GM21515 (cell line): ENCODE results near the gene FOXL3.
"Not testable (repeated sequence)": the region's sequence is repeated elsewhere in the genome, so short reads cannot be mapped to it uniquely, and the experiment has no call there.

Source experiments
- ATAC-seq: cut with Tn5 transposase; IDR thresholded peaks from one replicate; pipeline ENCODE4 v1.9.1; 2021; ENCODE audit not compliant: unreplicated experiment

Gene FOXL3

DNA sequence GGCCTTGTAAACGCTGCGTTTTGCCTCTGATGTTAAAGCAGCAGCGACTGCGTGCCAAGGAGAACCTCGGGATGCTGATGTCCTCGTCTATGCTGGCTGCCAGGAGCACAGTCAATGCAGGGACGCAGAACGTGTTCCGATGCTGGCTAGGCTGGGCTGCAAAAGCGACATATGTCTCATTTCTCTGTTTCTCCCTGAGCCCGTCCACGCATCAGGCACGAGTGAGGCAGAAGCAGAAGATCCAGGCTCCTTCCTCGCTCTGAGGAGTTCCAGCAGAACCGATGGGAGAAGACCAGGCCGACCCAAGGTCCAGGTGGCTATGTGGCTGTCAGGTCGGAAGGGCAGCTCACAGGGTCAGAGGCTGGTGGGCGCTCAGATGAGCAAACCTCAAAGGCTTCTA lies 3.7 kb upstream of the FOXL3 start:
- ATAC-seq: no peak

DNA sequence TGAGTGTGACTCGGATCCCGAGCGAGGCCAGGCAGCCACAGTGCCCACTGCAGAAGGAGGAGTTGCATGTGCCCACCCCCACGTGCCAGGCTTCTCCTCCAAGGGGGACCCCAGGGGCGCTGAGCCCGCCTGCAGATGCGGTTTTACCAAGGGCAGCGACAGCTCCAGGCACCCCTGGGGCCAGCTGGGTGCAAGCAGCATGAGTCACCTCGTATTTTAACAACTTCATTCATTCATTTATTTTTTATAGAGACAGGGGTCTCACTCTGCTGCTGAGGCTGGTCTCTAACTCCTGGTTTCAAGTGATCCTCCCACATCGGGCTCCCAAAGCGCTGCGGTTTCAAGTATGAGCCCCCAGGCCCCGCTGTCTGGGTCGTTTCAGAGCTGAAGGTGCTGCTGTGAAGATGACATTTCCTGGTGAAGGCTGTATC lies 1.3 kb upstream of the FOXL3 start:
- no peak for ATAC-seq

DNA sequence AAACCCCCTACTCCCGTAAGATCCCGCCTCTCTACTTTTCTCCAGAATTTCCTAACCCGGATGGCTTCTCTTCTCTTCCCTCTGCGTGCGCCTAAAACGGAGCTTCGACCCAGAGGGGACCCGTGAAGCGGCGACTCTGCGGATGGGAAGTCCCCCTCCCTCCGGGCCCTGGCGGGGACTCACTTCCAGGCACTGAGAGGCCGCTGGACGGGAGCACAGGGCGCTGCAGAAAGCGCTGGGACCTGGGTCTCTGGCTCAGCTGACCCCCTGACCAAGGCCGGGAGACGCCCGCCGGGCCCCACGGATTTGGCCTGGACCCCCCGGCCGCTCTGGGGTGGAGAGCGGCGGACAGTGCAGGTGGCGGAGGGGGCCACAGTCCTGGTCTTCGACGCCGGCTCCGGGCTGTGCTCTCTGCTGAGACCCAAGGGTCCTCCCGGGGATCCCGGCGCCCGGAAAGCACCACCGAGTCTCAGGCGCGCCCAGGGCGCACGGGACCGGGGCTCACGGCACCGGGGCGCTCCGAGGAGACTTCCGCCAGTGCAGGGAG lies 688 bp upstream of the FOXL3 start:
- no peak for ATAC-seq

DNA sequence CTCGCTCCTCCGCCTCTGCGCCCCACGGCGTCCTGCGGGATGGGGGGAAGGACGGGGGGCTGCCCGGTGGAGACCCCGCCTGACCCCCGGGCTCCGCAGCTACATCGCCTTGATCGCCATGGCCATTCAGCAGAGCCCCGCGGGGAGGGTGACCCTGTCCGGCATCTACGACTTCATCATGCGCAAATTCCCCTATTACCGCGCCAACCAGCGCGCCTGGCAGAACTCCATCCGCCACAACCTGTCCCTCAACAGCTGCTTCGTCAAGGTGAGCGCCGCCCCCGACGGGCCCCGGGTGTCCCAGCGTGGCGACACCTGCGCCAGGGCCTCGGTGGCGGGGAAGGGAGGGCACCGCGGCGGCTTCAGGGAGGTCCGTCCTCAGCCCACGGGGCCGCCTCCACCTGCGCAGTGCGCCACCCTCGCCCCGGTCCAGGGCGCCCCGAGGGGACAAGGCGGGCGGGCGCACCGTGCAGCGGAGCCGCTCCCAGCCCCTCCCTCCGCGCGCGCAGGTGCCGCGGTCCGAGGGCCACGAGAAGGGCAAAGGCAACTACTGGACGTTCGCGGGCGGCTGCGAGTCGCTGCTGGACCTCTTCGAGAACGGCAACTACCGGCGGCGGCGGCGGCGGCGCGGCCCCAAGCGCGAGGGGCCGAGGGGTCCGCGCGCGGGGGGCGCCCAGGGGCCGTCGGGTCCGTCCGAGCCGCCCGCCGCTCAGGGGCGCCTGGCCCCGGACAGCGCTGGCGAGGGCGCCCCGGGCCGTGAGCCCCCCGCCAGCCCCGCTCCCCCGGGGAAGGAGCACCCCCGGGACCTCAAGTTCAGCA lies 793 bp downstream of the FOXL3 start:
- ATAC-seq: no peak

DNA sequence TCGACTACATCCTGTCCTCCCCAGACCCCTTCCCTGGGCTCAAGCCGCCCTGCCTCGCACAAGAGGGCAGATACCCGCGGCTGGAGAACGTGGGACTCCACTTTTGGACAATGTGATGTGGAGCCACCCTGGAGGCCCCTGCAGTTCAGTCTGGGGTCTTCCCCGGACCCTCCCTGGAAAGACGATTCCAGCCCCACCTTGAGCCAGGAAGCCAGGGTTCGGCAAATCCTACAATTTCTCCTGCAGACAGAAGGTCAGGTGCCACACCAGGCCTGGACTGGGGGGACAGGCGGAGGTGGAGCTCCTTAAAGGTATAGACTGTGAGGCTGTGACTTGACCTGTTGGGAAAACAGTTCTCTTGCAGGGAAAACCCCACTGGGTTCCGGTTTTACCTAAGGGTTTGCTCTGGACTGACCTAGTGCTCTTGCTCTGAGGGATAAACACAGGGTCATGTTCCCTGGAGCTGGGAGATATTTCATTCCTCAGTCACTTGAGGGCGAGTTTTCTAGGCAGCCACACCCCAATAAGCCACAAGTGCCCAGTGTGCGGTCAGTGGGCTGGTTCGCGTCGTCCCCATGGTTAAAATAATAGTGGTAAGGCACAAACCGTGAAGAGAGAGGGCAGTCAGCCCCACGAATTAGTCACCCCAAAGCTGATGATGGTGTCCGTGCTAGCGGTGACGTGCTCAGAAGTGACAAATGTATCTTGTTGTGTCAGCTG lies 1.6 kb downstream of the FOXL3 start:
- ATAC-seq: no peak

DNA sequence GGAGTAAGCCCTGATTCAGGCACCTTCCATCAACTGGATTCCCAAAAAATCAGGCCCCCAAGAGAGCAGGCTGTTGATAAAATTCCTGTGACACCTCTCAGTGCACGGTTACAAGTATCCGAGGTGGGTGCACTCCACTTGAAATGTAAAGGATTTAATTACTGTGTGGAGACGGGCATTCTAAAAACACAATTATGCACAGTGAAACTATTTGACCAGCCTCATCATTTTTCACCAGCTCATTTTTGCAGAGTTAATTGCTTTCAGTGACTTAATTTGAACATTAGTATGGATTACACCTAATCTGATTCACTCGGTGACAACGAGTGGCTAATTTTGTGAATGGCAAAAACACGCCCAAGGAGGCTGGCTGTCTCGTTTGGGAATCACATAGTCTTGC lies 2.3 kb downstream of the FOXL3 start:
- ATAC-seq: no peak

DNA sequence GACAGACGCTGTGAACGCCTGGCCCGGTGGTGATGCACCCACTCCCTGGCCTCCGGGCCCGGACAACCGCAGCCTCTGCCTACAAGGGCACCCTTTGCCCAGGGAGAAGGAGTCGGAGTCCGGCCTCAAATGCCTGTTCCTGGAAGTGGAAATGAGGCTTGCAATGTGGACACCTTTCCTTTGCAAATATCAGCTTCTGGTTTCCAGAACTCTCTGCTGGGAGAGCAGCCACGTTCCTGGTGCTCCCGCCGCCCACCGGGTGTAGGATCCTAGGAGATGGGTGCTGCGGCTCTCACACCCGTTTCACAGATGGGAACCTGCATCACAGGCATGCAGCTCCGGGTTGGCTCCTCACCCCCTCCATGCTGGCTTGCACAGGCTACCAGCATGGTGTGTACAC lies 2.9 kb downstream of the FOXL3 start:
- ATAC-seq: no peak

DNA sequence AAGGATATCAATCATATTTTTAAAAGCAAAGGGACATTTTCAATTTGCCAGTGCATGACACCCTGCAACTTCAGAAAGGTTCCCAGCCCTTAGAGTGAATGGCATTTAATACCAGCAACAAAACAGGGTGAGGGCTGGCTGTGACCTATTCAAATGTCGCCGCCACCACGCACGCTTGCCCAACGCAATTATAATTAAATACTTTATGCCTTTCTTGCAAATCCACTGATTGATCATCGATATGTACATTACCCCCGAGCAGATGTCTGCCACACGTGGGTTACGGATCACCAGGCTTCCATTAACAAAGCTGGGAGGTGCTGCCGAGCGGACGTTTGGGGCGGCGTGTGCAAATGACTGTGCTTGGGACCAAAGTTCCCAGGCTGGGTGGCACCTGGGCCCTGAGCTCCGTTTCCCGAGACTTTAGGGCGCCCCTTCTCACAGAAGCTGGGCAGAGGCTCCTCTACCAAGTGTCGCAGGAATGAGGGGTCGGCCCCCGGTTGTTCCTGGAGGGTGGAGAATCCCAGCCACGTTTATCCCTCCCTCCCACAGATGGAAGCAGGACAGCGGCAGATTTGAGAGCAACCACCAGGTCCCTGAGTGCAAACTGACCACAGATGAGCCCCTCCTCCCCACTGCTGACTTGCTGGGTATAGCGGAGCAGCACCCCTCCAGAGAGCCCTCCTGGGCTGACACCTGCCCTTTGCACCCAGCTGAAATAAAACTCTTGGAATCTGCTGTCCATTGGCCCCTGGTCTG lies 3.9 kb downstream of the FOXL3 start:
- no peak for ATAC-seq

DNA sequence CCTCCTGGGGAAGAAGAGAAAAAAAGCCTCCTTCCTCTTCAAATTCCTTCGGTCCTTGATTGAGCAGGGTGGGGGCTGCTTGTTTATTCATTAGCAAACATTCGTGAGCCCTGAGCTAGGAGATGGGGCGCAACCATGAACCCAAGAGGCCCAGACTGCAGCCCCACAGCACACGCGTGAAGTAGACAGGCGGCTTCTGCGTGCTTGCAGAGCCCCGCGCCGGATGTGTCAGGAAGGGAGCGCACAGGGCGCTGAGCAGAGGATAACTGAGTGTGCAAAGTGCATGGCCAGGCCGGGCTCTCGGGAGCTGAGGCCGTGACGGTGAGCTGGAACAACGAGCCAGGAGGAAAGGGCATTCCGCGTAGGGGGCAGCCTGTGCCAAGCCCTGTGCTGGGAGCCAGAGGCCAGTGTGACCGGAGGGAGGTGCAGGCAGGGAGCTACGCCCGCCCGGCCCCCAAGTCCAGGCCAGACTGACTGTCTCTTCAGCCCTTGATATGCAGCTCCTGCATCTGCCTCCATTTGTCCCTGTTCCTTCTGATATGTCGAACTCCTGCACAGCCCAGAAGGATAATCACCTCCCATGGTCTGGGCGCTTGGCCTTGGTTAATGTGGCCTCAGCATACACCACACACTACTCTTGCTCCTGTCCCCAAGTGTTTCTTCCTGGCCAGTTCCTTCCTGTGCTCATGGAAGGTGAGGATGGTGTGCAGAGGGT lies 4.6 kb downstream of the FOXL3 start:
- ATAC-seq: no peak

DNA sequence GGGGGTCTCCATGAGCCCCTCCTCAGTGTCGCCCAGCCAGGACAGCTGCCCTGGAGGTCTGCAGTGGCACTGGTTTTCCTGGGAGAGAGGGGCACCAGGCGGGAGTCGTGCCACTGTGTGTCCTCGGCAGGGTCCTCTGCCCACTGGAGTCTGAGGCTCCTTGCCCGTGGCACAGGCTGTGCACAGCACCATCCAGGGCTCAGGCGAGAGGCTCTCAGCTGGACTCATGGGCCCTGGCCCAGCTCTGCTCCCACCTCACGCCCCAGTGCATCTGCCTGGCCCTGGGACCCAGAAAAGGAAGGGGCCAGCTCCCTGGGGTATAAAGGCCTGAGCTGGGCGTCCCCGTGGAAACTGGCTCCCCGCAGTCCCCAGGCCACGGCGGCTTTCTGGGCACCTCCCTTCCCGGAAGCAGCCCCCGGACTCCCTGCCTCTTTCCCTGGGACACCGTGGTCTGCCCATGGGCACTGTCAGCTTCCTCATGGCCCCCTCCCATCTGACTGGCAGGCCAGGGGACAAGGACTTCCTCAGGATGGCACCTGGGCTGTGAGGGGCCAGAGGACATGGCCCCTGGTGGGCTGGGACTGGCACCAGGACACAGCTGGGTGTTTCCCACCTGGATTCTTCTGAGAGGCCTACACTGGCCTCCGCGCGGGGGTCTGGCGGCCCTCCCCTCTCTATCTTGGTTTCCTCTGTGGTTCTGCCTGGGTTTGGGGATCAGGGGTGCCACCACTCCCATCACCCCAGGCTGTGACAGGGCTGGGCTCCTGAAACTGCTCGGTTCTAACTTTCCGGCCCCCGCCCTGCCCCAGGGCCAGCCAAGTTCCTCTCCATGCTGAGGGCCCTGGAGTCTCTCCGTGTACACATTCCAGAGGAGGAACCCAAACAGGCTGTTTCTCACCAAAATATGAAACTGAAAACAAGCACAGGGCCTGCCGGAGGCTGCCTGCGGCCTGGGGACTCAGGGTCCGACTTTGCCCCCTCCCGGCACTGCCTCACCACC lies 5.5 kb downstream of the FOXL3 start:
- ATAC-seq: no peak

DNA sequence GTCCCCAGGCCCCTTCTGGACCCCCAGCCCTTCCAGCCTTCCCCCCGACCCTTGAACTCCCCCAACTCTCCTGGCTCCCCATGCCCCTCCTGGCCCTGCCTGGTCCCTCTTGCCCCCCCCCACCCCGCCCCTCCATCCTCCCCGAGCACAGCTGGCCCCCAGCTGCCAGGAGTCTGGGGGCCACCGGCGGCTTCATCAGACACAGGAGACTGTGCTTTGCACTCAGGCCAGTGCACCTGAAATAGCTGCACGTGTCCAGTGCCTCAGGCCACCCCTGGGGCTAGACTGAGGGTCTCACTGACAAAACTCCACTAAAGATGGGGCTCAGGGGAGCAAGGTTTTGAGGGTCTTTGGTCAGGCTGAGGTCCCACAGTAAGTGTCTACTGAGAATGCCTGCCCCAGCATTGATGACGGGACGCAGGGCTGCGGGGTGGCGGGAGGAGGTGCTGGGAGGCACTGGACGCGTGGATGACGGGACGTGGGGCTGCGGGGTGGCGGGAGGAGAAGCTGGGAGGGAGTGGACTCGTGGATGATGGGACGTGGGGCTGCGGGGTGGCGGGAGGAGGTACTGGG lies 6.5 kb downstream of the FOXL3 start:
- no peak for ATAC-seq

DNA sequence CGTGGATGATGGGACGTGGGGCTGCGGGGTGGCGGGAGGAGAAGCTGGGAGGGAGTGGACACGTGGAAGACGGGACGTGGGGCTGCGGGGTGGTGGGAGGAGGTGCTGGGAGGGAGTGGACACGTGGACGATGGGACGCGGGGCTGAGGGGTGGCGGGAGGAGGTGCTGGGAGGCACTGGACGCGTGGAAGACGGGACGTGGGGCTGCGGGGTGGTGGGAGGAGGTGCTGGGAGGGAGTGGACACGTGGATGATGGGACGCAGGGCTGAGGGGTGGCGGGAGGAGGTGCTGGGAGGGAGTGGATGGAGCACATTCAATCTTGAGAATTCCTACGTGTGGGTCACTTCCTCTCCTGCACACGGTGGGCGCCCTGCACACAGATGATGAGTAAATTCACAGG lies 7.2 kb downstream of the FOXL3 start:
- ATAC-seq: not testable (repeated sequence)

DNA sequence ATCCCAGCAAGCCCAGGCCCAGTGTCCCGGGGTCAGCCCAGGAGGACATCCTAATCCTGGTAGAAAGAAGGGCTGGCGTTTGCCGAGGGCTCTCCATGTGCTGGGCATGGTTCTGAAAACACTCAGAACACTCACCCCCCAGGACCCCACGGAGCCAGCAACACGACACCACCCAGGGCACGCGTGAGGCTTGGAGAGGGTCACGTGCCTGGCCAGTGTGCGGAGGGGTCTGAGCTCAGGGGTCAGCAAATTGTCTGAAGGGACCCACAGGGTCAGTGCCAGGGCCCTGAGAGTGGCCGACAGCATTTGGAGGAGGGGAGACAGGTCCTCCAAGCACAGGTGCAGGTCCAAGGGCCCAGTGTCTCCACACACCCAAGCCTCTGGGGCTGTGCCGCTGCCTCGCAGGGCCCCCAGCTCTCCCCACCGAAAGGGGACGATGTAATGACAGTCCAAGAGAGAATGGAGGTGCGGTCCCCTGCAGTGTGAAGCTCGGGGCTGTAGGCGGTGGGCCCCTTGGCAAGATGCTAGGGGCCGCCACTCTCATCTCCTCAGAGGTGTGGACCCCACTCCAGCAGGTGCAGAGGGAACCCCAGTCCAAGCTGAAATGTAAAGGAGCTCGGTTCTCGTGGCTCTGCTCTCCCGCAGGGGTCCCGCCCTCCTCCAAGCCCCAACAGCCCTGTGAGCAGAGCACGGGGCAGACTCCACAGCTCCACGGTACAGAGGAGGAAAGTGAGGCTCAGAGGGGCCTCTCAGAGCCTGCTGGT lies 7.8 kb downstream of the FOXL3 start:
- ATAC-seq: no peak

DNA sequence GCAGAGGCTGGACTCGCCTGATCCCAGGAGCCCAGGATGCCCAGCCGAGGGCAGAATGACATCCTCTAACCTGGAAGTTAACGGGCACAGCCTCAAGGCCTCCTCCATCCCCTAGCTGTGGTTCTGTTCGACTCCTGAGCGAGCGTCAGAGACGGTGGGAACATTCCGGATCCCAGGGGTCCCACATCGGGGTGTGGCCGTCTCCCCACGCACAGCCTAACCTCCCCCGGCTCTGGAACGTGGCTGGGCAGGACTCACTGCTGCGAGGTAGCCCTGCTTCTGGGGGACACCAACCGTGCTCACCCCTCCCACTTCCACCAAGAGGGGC lies 8.4 kb downstream of the FOXL3 start:
- ATAC-seq: no peak

DNA sequence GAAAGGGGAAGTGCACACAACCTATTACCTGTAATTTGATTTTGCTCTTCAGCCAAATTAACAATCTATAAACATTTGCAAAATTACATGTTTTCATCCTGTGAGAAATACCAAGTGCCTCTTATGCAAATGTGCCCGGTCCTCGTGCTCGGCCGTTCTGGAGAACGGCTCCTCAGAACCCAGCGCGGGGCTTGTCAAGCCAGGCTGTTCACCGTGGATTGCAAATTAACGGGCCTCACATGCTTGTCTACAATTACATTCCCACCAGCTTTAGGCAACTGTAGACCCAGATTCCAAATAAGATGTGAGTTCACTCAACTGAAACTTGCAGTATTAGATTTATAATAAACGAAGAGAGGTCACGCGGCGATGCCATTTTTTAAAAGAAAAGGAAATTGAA lies 8.8 kb downstream of the FOXL3 start:
- ATAC-seq: no peak

DNA sequence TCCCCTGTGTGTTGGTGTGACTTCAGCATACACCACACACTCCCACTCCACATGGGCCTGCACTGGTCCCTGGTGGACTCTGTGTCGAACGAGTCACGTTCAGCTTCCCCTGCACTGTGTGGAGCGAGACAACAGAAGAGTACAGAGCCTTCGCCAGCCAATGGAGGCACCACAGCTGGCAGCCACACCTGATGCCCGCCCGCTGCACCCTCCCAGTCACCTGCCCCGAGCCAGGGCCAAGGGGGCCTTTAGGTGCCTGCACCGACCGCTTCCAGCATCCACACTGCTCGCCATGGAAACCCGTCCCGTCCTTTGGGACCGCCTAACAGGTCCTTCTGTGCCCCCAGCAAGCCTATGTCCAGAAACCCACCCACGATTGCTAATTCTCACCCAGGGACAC lies 9.2 kb downstream of the FOXL3 start:
- ATAC-seq: no peak

DNA sequence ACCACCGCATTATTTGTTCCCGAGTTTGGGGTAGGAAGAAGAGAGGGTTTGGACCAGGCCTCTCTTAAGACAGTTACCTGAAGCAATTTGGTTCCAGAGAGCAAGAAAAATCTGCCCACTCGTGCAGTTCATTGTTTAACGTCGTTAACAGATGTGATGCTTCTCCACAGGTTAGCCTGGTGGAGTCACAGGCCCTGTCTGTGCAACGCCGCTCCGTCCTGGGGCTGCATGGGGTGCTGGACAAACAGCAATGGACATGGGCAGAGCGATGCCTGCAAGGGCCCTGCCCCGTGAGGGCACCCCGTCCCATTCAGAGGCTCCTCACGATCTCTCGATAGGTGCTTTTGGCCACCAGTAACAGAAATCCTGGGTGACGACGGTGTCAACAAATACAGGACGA lies 9.7 kb downstream of the FOXL3 start:
- no peak for ATAC-seq

DNA sequence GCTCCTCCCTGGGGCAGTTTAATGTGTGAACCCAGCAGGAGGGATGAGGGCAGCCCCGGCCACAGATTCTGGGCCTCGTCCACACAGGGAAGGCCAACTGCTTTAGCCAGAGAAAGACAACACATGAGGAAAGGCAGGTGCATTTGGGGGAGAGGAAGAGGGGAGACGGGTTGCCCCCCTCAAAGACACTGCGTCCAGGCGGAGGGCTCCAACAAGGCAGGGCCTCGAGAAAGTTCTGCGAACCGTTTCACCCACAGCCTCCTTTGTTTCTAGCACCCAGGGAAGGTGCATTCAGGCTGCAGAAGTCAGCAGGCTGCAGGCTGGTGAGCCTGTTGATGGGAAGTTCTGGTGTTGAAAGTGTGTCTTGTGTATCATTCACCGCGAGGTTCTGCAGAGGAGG lies 10.1 kb downstream of the FOXL3 start:
- ATAC-seq: no peak
